MM.1S (cell line): Measurements from ENCODE around the gene FSIP1.

Experiments used
- CTCF ChIP-seq: fragments of 300-600 bp; sonication (generic); IDR thresholded peaks from 2 replicates; pipeline ENCODE4 v1.5.1; 2016; ENCODE audit warnings: antibody characterized with exemption, low read length, mixed read lengths
- EZH2 ChIP-seq: fragments of 300-600 bp; sonication (generic); optimal IDR thresholded peaks from 2 replicates; pipeline ENCODE3; 2017; ENCODE audit warnings: low read depth, mild to moderate bottlenecking, antibody characterized with exemption, low read length, mixed read lengths
- EZH2phosphoT487 ChIP-seq: fragments of 300-600 bp; sonication (generic); IDR thresholded peaks from 2 replicates; pipeline ENCODE4 v1.6.1; 2018; ENCODE audit warnings: antibody characterized with exemption, low read length

- TF ChIP-seq CTCF, result no peak
- no peak for TF ChIP-seq EZH2phosphoT487
- no peak for TF ChIP-seq EZH2
Measured at GRCh38 chr15:39680868-39681267, 101.8 kb downstream of the FSIP1 start.
